ENCODE measurements around the gene PML. TPM values are rescaled to one million over a fixed set of nuclear protein-coding genes. Genes with fewer than 3 reads are reported as not detected.

PML gene
- polyA plus RNA-seq, 1 of the 3 experiments (the other 2 are of a cell fraction) = 18.4 TPM

- POLR2A ChIA-PET = no interaction called here
- peaks cover 44 to 49% of the 10 kb centered on the region in 2 experiments; a peak in 3 of 4 replicates for H3K4me1 ChIP-seq (ENCODE audit: control insufficient read depth in 1 of 2, insufficient read depth in 2 of 2, low read depth in 1 of 2, low read length in 1 of 2)
- 91% methylated on average over 4 of the region's 13 CpGs for WGBS (ENCODE audit: low lambda C conversion rate)
- peak overlapping the region; percentile 67 to 80 for H3K27ac ChIP-seq (ENCODE audit: low read depth in 2 of 2, low read length in 1 of 2)
- H3K27me3 ChIP-seq (ENCODE audit: insufficient read depth) = no peaks in the 10 kb centered on the region
- no peaks in the 10 kb centered on the region for H3K9me3 ChIP-seq
- H2AFZ ChIP-seq (ENCODE audit: low read depth) = no peak overlapping the region
- H3K9me2 ChIP-seq = no peaks in the 10 kb centered on the region
- no peak for TF ChIP-seq RCOR1 (IDR thresholded peaks at IDR 0.05; ENCODE audit: low read length)
- TF ChIP-seq MXI1 (IDR thresholded peaks at IDR 0.05; ENCODE audit: low read depth, low read length) = no peak
- TF ChIP-seq TEAD4 (IDR thresholded peaks at IDR 0.05; ENCODE audit: borderline replicate concordance, insufficient read depth) = no peak
- TF ChIP-seq FOXM1 (IDR thresholded peaks at IDR 0.05; ENCODE audit: low read depth) = no peak
- no peak for TF ChIP-seq POLR2AphosphoS5 (IDR thresholded peaks at IDR 0.05; ENCODE audit: low read depth, low read length)
- TF ChIP-seq RXRA (IDR thresholded peaks at IDR 0.05; ENCODE audit: borderline replicate concordance, low read depth) = no peak
- no peak for TF ChIP-seq GABPA (IDR thresholded peaks at IDR 0.05; ENCODE audit: low read depth)
- TF ChIP-seq USF2 (IDR thresholded peaks at IDR 0.05; ENCODE audit: borderline replicate concordance, low read depth, low read length) = no peak
- TF ChIP-seq RFX5 (IDR thresholded peaks at IDR 0.05; ENCODE audit: low read length) = no peak
- TF ChIP-seq FOSL2 (IDR thresholded peaks at IDR 0.05; ENCODE audit: borderline replicate concordance, low read depth) = no peak
- no peak for TF ChIP-seq SIN3A (IDR thresholded peaks at IDR 0.05; ENCODE audit: borderline replicate concordance, low read depth, low read length)
- no peak for TF ChIP-seq CHD2 (IDR thresholded peaks at IDR 0.05; ENCODE audit: low read length, partially characterized antibody)
- TF ChIP-seq, protein P1, sequence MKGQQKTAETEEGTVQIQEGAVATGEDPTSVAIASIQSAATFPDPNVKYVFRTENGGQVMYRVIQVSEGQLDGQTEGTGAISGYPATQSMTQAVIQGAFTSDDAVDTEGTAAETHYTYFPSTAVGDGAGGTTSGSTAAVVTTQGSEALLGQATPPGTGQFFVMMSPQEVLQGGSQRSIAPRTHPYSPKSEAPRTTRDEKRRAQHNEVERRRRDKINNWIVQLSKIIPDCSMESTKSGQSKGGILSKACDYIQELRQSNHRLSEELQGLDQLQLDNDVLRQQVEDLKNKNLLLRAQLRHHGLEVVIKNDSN (IDR thresholded peaks at IDR 0.05; ENCODE audit: borderline replicate concordance, low read depth) = no peak
- no peak for TF ChIP-seq MEF2A (IDR thresholded peaks at IDR 0.05; ENCODE audit: borderline replicate concordance, low read depth)
- no peak for TF ChIP-seq JUND (IDR thresholded peaks at IDR 0.05)
- TF ChIP-seq TCF12 (IDR thresholded peaks at IDR 0.05) = no peak
- peak overlapping the region; percentile 66 for H3K4me2 ChIP-seq
- H3F3A ChIP-seq (replicated peaks; ENCODE audit: insufficient read depth) = peaks cover 16% of the 10 kb centered on the region
- H3K4me3 ChIP-seq (ENCODE audit: low read depth in 2 of 2, low read length in 1 of 2) = no peak overlapping the region
- CTCF ChIA-PET = interaction anchor here (1.0 to 1.8 kb wide), 6 partner anchors 16 to 63 kb away, joined by 3 to 5 read pairs (median 4); no protein-coding TSS in a partner anchor
- H3K79me2 ChIP-seq (ENCODE audit: insufficient read depth) = 0 out of 2 replicates have a peak, but pooled peaks cover 2% of the 10 kb centered on the region
- no peak overlapping the region for H3K9ac ChIP-seq
- DNase-seq = no peak
- no peaks in the 10 kb centered on the region for H3K36me3 ChIP-seq (replicated peaks in 1 of 2; ENCODE audit: control insufficient read depth in 1 of 2, insufficient read depth in 2 of 2, low read length in 1 of 2)
- H4K20me1 ChIP-seq (ENCODE audit: insufficient read depth) = no peaks in the 10 kb centered on the region
These were observed 6.0 kb upstream of the PML start for GRCh38 chr15:73988445-73988969.
